DMS79 (cell line): ENCODE data around the gene NDUFS6.
A peak's percentile ranks its signal among the peaks of the same experiment; 100 is the strongest.
"Not testable (repeated sequence)": the region's sequence is repeated elsewhere in the genome, so short reads cannot be mapped to it uniquely, and the experiment has no call there.

ENCODE experiments used
- DNase-seq: peaks from one replicate; lab custom pipeline; 2025; lab: John Stamatoyannopoulos, UW

The NDUFS6 gene

DNA sequence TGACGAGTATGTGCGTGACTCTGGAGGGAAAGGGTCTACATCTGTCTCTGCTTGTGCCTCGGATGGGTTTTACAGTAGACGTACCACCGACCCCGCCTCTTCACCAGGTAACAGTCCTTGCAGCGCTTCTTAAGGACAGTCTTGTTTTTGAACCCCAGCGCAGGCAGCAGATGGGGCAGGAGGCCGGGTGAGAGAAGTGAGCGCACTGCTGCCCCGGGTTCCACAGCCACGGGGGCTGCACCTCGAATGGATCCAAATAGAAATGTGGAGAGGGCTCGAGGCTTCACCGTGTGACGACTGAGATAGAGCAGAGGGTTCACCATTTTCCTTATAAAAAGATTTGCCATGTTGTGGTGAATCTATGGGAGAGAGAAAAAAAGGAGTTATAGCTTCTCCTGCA lies 2.6 kb upstream of the NDUFS6 start:
- not testable (repeated sequence) for DNase-seq

DNA sequence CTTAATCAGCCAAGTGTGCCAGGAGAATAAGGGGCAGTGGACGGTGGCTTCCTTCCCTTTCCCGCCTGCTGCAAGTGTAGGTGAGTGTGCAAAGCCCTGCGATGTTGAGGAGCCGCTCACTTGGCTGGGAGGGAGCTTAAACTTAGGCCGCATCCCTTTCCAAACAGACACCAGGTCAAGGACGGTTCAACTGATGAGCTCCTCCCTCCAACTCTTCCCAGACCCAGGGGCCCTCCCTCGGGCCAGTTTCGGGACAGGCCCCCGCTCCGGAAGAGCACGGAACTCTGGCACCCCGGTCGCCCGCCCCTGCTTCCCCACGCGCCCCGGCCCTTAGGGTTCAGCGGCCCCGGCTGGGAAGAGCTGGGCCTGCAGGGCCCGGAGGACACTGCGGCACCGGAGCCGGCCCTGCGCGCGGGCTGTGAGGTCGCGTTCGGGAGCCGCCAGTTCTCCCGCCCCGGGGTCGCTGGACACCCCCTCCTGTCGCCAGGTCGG lies 2.1 kb upstream of the NDUFS6 start:
- no peak for DNase-seq

DNA sequence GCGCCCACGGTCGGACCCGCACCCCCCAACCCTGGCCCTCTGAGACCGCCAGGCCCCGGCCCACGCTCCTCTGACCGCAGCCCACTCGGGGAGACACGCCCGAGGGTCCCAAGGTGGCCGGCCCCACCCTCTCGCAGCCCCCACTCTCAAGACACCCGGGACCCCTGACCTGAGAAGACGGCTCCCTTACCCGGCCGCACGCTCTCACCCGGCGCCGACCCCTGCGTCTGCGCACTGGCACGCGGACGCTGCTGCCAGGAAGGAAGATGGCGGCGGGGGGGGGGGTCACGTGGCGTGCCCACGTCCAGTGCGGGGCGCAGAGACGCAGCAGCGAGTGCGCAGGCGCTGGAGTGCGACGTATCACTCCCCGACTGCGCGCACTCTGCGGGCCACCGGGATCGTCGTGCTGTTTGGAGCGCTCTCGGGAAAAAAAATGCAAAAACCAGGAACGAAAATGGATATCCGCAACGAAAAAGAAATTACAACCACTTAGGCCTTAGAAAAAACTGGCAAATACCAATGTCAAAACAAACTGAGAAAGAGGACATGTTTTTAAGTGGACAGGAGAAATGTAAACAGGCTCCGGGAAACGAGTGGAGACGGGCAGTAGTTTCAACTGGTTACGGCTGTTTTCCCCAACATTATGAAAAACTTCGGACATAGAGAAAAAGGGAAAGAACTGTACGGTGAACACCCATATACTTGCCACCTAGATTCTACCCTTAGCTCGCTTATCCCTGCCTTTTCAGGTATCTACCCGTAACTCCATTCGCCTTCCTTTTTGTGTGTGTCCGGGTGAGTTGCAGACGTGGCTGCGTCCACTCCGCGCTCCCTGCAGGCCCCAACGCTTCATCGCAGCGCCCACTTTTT lies 1.4 kb upstream of the NDUFS6 start, which contains the start of gene MRPL36:
TSS of gene MRPL36 (minus strand) at position 236 of the 870 bp plus-strand sequence. CDS start 902 bp downstream, outside the sequence.
- DNase-seq, result peak; percentile 40

DNA sequence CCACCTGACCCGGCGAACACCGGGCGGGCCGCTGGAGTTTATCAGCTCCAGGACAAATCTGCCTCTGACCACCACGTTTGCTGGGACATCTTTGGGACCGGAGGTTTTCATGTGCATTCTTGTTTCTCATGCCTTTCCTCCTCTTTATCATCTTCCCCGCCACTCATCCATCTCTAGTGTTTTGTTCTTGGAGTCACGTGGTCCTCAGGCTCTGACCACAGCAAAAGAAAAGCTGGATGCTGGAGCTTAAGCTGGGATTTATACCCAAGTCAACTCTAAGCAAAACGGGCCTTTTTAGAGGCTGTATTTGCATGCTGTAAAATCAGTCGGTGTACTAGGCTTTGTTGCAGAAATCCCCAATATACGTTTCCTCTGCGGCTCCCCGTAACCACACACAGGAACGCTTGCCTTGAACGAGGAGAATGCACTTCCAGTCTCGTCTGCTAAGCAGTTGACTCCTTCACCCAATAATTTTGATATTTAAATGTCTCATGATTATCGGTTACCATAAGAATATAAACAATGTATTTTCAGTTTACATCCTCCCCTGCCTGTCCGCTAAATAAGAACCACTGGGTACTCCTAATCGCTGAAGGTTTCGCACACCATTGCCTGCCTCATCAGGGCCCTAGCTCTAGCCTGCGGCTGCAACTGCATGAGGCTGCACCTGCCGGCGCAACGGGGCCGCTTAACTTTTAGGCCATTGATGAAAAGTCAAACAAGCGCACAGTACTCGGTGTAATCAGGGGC lies 560 bp upstream of the NDUFS6 start:
- DNase-seq, result peak; percentile 42

DNA sequence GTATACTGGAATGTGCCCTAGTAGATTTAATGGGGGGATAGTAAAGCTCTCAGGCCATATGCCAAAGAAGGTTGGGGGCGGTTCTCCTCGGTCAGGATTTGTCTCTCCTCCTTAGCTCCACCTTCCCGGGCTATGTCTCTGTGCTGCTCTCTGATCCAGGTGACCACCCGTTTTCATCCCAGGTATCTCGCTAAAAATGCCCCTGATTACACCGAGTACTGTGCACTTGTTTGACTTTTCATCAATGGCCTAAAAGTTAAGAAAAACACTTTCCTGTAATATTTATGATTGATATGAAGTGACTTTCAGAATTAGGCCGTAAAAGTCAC lies 724 bp downstream of the NDUFS6 start:
- DNase-seq, result peak; percentile 6

DNA sequence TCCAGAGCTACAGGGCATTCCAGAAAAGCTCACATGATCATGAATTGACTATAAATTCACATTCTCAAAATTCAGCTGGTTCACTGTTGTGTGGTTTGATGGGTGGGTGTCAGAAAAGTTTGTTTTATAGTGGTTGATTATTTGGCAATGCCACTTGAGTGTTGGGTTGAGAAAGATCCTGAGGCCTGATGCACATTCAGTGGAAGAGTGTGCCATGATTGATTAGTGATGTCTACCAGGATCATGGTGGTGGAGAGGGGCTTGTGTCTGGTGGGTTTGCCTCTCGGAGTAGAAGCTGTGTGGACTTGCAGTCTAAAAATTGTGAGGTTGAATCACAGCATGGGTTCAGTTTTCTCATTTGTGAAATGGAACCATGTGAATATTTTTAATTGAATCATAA lies 2.0 kb downstream of the NDUFS6 start:
- no peak for DNase-seq

DNA sequence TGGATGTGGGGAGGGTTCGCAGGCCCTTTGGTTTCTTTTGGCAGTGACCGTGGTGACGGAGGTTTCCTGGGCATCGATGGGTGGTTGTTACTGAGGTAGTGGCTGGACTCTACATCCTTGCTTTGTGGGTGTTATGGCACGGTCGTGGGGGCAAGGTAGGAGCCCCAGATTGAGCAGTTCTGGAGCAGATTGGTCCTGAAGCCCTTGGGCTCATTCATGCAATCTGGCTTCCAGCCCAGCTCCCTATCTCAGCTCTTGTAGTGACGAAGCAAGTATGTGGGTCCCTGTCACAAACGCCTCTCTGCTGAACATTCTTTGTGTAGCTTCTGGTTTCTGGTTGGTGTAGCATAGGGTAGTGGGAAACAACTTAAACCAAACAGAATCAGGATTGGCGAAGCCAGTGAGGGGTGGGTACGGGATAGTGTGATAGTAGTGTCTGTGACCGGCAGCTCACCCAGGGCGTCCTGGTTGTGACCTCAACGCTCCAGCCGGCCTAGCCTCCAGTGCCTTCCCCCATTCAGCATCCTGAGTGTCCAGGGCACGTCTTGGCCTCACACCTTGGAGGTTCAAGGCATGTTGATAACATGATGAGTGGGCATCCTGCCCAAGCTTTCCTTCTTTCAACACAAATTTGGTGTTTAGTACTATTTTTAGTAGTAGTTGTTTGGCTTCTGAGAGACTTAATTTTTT lies 2.9 kb downstream of the NDUFS6 start:
- DNase-seq, result no peak

DNA sequence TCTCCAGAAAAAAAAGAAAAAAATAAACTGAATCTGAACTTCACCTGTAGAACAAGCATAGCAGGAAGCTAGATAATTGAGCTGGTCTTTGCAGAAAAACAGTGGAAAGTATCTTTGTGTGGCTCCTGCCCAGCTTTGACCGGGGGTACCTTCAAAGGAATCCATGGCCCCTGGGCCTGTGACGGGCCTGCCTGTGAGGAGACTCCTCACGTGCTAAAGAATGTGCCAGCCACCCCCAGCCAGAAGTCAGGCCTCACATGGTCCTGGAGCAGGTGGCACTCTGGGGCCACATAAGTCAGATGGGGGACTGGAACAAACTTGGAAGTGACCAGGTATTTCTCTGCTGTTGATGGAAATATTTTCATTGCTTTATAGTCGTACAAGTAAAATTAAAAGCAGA lies 4.1 kb downstream of the NDUFS6 start:
- no peak for DNase-seq

DNA sequence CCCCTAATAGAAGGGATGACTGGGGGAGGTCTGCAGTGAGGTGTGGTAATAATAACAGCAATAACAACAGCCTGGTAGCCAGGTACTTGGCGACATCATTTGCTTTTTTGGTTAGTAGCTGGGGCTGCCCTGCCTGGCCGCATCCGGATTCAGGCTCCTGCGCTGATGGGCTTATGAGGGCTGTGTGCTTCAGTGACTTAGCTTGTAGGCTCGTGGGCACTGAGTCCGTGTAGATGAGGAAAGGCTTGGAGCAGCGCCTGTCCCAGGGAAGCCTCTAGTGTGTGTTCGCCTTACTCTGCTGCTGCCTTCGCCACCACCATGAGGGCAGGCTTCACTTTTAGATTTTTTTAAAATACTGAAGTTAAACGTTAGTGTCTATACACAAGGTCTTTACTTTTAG lies 4.5 kb downstream of the NDUFS6 start:
- no peak for DNase-seq

DNA sequence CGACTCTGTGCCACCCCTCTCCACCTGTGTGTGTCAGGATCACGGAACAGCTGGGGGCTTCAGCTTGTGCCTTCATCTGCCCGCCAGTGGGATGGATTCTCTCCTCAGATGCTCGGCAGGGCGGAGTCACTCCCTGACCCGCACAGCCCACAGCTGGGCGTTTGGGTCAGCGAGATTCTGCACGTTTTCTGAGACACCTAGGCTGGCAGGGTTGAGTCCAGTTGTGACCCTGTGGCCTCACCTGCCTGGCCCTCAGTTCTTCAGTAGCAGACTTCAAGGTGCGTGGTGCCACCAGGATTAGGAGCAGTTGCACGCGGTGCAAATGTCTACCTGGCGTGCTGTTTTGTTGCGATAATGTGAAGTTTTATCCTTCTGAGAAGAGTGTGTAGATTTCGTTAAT lies 5.0 kb downstream of the NDUFS6 start:
- no peak for DNase-seq

DNA sequence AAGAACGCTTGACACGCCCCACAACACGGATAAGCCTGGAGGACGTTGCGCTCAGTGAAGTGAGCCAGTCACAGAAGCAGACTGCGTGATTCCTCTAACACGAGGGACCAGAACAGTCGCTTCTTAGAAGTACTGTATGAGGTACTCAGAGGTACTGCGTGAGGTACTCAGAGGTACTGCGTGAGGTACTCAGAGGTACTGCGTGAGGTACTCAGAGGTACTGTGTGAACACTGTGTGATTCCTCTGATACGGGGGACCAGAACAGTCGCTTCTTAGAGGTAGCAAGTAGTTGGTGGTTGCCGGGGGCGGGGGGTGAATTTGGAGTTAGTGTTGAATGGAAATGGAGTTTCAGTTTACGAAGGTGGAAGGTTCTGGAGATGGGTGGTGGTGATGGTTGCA lies 5.8 kb downstream of the NDUFS6 start:
- no peak for DNase-seq

DNA sequence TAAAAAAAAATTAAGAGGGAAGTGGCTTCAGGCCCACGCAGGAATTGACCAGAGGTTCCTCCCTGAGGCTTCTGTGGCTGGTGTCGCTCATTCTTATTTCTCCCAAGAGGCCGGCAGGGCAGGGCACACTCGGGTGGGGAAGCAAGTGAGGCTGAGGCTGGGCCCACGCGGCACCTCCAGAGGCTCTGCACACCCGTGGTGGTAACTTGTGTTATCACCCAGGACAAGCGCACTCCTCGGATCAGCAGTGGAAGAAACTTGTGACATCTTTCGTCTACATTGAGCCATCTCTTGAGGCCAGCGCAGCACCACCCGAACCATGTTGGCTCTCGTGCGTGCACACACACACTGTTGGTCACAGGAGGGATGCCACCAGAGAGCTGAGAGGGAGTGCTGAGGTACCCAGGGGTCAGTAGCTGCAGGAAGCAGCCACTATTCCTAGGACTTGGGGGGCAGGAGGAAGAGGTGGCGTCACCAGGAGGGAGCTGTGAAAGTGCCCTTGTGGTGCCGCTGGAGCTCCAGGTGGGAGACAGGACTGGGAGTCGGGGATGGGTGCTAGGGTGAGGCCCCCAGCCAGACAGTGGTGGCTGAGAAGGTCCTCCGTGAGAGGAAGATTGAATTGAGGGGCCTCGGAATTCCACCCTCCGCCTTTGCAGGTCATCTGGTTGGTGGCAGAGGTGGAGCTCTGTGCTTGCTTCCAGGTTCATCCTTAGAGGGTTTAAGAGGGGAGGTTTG lies 6.4 kb downstream of the NDUFS6 start:
- DNase-seq, result no peak

DNA sequence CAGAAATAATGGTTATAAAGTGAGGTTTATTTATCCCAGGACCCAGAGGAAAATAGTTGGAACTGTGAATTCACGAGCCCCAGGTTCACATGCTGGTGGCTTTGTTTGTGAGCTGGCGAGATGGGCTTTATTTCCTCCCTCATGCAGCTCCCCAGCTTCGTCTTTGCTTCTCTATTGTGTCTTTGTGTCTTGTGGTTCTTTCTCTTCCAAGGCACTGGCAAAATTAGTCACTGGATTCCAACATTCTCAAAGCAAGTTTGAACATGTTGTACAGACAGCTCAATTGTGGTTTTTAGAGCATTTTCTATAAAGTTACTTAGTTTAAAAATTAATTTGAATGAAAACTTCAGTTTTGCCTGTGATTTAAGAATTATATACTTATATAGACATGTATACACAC lies 7.2 kb downstream of the NDUFS6 start:
- DNase-seq, result no peak

DNA sequence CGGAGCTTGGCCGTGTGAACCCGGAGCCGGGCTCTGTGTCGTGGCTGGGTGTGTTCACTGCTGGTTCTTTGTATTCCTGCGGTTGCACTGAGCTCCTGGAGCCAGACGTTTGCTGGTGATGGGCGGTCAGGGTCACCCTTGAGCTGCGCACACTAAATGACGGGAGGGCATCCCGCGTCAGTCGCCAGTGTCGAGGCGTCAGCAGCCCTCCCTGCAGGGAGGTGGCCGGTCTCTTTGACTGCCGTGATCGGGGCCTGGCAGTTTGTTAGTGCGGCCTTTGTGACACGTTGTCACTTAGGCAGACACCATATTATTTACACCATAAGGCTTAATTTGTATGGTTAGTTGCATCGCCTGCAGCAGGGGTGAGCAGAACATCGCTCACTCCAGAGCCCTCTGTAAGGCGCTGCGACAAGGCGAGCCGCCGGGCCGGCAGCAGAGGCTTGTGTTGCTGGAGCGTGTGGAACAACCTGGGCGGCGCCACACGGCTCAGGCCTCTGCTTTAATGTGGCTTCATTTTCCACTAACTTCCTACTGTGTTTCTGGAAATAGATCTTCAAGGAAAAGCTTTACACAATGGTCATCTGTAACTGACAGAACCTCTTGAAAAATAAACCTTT lies 8.3 kb downstream of the NDUFS6 start:
- no peak for DNase-seq

DNA sequence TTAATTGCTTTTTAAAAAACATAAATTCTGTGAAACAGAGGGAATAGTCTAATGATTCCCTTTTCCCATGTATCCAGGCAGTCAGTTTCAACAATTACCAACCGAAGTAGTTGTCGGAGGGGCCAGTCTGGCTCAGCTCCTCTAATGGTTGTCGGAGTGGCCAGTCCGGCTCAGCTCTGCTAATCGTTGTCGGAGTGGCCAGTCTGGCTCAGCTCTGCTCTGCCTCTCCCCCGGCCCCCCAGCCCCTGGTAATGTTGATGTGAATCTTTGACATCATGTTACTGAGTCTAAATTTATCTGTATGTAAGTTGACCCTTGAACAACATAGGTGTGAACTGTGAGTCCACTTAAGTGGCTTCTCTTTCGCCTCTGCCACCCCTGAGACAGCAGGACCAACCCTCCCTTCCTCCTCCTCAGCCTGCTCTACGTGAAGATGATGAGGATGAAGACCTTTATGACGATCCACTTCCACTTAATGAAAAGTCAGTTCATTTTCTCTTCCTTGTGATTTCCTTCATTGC lies 9.4 kb downstream of the NDUFS6 start:
- DNase-seq, result no peak

DNA sequence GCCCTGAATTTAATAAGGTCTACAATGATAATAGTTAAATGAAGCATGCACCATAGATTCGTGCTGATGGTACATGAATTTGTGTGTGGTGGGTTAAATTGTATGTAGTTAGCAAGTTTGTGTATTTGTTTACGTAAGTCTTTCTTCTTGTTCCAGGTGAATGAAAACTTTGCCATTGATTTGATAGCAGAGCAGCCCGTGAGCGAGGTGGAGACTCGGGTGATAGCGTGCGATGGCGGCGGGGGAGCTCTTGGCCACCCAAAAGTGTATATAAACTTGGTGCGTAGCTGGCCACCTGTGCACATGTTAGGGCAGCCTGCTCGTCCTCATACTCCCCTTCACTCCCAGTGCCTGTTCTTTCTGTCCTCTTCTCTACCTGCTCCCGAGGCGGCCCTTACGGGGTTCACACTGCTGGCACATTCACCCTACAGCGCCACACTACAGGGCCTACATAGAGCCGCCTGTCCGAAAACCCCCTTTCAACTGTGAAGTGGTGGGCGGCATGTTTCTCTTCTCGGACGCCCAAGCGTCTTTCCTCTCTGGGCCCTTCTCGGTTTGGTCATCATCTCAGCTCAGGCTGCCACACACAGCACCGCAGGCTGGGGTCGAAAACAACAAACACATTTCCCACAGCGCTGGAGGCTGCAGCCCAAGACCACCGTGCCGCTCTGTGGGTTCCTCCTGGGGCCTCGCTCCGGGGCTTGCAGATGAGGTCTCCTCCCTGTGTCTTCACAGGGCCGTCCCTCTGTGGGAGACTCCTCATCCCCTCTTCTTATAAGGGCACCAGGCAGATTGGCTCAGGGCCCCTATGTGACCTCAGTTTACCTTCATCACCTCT lies 13.2 kb downstream of the NDUFS6 start:
- no peak for DNase-seq

DNA sequence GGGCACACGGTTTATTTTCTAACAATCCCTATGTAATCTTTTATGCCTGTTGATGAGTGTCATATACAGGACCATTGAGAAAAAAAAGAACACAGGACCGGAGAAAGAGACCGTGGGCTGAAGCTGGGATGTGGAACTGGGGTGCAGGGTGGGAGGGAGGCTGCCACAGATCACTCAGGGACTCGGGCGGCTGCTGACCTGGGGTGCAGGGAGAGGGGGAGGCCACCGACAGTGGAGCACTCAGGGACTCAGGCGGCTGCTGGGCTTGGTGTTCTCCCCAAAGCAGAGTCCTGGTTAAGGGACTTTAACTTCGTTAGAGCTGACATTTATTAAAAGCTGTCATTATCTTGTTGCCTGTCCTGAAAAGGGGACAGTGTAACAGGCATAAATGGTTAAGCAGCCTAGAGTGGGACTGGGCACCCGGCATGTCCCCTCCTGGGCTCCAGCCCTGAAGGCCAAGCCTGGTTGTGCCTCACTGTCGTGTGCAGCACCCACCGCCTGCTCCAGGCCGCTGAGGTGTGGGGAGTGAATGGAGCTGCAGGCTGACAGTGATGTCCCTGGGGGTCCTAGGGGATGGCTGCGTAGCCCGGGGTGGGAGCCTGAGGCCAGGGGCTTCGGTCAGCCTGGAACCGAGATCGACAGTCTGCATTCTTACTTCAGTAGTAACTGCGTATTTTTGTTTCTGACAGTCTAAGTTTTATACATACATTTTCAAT lies 14.0 kb downstream of the NDUFS6 start:
- DNase-seq, result no peak

DNA sequence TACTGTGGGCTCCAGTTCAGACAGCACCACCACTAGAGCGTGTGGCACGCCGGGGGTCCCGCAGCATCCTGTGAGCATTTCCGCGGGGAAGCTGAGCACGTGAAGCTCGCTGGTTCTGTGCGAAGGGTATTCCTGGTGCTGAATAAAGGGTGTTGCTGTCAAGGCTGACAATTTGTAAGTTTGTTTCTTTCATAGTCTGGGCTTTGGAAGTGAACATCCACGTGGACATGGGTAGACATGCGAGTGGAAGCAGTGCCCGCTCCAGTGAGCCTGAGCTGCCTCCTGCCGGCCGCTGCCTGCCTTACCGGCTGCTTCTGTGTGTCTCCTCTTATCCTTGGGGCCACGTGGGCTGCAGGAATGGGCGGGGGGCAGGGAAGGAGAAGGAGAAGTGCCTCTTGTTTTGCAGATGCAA lies 14.7 kb downstream of the NDUFS6 start:
- no peak for DNase-seq

DNA sequence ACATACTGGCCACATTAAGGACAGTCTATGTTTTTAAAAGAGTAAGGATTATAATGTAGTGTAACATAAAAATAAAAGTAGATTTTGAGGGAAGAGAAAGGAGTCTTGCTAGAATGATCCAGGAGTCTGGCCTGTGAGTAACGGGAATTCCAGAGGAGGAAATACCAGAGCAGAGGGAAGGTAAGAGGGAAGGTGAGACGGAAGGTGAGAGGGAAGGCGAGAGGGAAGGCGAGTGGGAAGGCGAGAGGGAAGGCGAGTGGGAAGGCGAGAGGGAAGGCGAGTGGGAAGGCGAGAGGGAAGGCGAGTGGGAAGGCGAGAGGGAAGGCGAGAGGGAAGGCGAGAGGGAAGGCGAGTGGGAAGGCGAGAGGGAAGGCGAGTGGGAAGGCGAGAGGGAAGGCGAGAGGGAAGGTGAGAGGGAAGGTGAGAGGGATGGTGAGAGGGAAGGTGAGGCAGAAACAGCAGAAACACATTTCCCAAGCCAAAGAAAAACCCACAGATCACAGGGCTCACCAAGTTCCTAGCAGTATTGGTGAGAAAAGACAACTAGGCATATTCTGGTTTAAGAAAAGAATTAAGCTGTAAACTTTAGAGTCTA lies 15.4 kb downstream of the NDUFS6 start:
- DNase-seq, result not testable (repeated sequence)
